ENCODE results near the gene OR4D2. TPM values are rescaled to one million over a fixed set of nuclear protein-coding genes. Genes with fewer than 3 reads are reported as not detected.

OR4D2 gene
- total RNA-seq, 1 experiment from 2014 or later: not detected

DNA sequence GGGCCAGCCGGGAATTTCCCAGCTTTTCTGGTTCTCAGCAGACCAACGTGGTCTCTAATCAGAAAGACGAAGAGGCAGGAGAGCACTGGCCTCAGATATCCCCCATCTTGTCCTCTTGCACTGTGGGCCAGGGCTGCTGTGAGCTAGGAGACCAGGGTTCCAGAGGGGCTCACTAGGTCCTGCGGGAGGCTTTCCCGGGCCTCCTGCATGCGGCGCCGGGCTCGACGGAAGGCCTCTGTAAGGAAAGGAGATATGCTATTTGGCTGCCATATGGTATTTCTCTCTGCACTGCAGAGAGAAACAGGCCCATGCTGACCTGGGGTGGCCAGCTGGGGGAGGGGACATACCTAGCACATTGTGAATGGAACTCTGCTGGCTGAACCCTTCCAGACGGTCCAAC is 39.2 kb downstream of the OR4D2 start:
- no peaks in the 10 kb centered on the region for H3K9me2 ChIP-seq (replicated peaks; ENCODE audit: low read length)
- ATAC-seq: no peak
- no peak overlapping the region for H3K4me2 ChIP-seq (ENCODE audit: low read length)
- intact Hi-C loops (cut with micrococcal nuclease): no loop called here
- H3K36me3 ChIP-seq (ENCODE audit: low read depth, low read length): peaks cover 7% of the 10 kb centered on the region
- H2AFZ ChIP-seq (ENCODE audit: low read length): no peak overlapping the region
- CTCF ChIA-PET: interaction anchor here (1.2 kb wide), 1 partner anchor 33 kb away, joined by 3 read pairs; no protein-coding TSS in a partner anchor
- POLR2A ChIA-PET (ENCODE audit: unreplicated experiment): no interaction called here
- H3K27me3 ChIP-seq (ENCODE audit: low read length): no peaks in the 10 kb centered on the region
- H3K4me3 ChIP-seq (ENCODE audit: low read length): no peak overlapping the region
- no peaks in the 10 kb centered on the region for H3K4me1 ChIP-seq (ENCODE audit: insufficient read depth, low read length)
- no peak overlapping the region for H3K27ac ChIP-seq (ENCODE audit: low read length)
- DNase-seq: no peak
- BruUV-seq (replicated peaks): no TSS peak
- no peaks in the 10 kb centered on the region for H3K9me3 ChIP-seq (ENCODE audit: low read length)
- H3F3A ChIP-seq (ENCODE audit: low read length, unreplicated experiment): no peaks in the 10 kb centered on the region
- no peaks in the 10 kb centered on the region for H3K79me2 ChIP-seq (ENCODE audit: low read length)
- no peaks in the 10 kb centered on the region for H4K20me1 ChIP-seq (ENCODE audit: low read length)
- H3K9ac ChIP-seq (ENCODE audit: low read length): no peak overlapping the region
- TF ChIP-seq EZH2 (IDR thresholded peaks at IDR 0.05; ENCODE audit: low read length, unreplicated experiment) (no peak), EZH2phosphoT487 (IDR thresholded peaks at IDR 0.05; ENCODE audit: borderline replicate concordance, low read length) (no peak)
- TF ChIP-seq, protein P1, sequence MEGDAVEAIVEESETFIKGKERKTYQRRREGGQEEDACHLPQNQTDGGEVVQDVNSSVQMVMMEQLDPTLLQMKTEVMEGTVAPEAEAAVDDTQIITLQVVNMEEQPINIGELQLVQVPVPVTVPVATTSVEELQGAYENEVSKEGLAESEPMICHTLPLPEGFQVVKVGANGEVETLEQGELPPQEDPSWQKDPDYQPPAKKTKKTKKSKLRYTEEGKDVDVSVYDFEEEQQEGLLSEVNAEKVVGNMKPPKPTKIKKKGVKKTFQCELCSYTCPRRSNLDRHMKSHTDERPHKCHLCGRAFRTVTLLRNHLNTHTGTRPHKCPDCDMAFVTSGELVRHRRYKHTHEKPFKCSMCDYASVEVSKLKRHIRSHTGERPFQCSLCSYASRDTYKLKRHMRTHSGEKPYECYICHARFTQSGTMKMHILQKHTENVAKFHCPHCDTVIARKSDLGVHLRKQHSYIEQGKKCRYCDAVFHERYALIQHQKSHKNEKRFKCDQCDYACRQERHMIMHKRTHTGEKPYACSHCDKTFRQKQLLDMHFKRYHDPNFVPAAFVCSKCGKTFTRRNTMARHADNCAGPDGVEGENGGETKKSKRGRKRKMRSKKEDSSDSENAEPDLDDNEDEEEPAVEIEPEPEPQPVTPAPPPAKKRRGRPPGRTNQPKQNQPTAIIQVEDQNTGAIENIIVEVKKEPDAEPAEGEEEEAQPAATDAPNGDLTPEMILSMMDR (conservative IDR thresholded peaks at IDR 0.05; ENCODE audit: low read depth, low read length): no peak

DNA sequence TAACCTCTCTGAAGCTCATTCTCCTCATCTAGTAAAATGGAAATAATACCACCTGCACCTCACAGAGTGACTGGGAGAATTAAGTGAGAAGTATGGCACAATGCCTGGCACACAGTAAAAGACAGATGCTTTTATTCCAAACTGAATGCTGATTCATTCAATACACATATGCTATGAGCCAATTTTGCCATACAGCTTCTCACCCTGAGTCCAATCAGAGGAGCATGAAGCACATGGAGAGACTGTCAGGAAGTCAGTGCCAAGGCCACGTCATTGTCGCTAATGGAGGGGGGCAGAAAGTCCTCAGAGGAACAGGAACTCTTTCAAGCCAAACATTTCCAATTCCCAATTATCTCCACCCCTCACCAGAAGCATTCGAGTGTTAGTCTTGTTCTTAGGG is 40.7 kb downstream of the OR4D2 start:
- H3F3A ChIP-seq (ENCODE audit: low read length, unreplicated experiment): no peaks in the 10 kb centered on the region
- no peaks in the 10 kb centered on the region for H3K27me3 ChIP-seq (ENCODE audit: low read length)
- no peak overlapping the region for H3K4me3 ChIP-seq (ENCODE audit: low read length)
- H3K9ac ChIP-seq (ENCODE audit: low read length): no peak overlapping the region
- no peaks in the 10 kb centered on the region for H3K4me1 ChIP-seq (ENCODE audit: insufficient read depth, low read length)
- TF ChIP-seq EZH2 (IDR thresholded peaks at IDR 0.05; ENCODE audit: low read length, unreplicated experiment) (no peak), EZH2phosphoT487 (IDR thresholded peaks at IDR 0.05; ENCODE audit: borderline replicate concordance, low read length) (no peak)
- TF ChIP-seq, protein P1 (conservative IDR thresholded peaks at IDR 0.05; ENCODE audit: low read depth, low read length): no peak
- ATAC-seq (no peak), DNase-seq (no peak)
- no peaks in the 10 kb centered on the region for H3K79me2 ChIP-seq (ENCODE audit: low read length)
- no peaks in the 10 kb centered on the region for H4K20me1 ChIP-seq (ENCODE audit: low read length)
- intact Hi-C loops (cut with micrococcal nuclease): no loop called here
- ChIA-PET CTCF (no interaction called here), POLR2A (ENCODE audit: unreplicated experiment) (no interaction called here)
- H3K27ac ChIP-seq (ENCODE audit: low read length): no peak overlapping the region
- H3K9me3 ChIP-seq (ENCODE audit: low read length): no peaks in the 10 kb centered on the region
- no peak overlapping the region for H3K4me2 ChIP-seq (ENCODE audit: low read length)
- H3K9me2 ChIP-seq (replicated peaks; ENCODE audit: low read length): no peaks in the 10 kb centered on the region
- BruUV-seq (replicated peaks): no TSS peak
- H2AFZ ChIP-seq (ENCODE audit: low read length): no peak overlapping the region
- H3K36me3 ChIP-seq (ENCODE audit: low read depth, low read length): peaks cover 7% of the 10 kb centered on the region

DNA sequence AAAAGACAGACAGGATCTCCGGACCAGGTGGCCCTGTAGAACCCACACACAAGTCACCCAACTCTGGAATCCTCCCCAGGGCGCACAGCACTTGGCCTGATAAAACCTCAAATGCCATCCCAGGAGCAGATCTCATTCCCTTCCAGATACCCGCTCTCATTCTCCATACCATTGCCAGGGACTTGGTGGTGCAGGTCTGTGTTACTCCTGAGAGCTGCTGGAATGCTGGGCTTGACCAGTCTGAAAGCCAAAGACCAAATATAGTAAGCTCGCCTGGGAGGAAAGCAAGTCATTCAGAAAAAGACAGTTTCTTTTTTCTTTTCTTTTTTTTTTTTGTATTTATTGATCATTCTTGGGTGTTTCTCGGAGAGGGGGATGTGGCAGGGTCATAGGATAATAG is 41.6 kb downstream of the OR4D2 start:
- DNase-seq (no peak), ATAC-seq (no peak)
- intact Hi-C loops (cut with micrococcal nuclease): no loop called here
- Histone ChIP-seq H3K27ac (ENCODE audit: low read length) (no peak overlapping the region), H3K4me2 (ENCODE audit: low read length) (no peak overlapping the region), H2AFZ (ENCODE audit: low read length) (no peak overlapping the region), H3K9ac (ENCODE audit: low read length) (no peak overlapping the region), H3F3A (ENCODE audit: low read length, unreplicated experiment) (no peaks in the 10 kb centered on the region), H4K20me1 (ENCODE audit: low read length) (no peaks in the 10 kb centered on the region), H3K4me1 (ENCODE audit: insufficient read depth, low read length) (no peaks in the 10 kb centered on the region), H3K9me2 (replicated peaks; ENCODE audit: low read length) (no peaks in the 10 kb centered on the region), H3K79me2 (ENCODE audit: low read length) (no peaks in the 10 kb centered on the region), H3K36me3 (ENCODE audit: low read depth, low read length) (peaks cover 7% of the 10 kb centered on the region), H3K27me3 (ENCODE audit: low read length) (no peaks in the 10 kb centered on the region), H3K9me3 (ENCODE audit: low read length) (no peaks in the 10 kb centered on the region), H3K4me3 (ENCODE audit: low read length) (no peak overlapping the region)
- BruUV-seq (replicated peaks): no TSS peak
- no peak for TF ChIP-seq EZH2 (IDR thresholded peaks at IDR 0.05; ENCODE audit: low read length, unreplicated experiment)
- TF ChIP-seq, protein P1 (conservative IDR thresholded peaks at IDR 0.05; ENCODE audit: low read depth, low read length): no peak
- no peak for TF ChIP-seq EZH2phosphoT487 (IDR thresholded peaks at IDR 0.05; ENCODE audit: borderline replicate concordance, low read length)
- POLR2A ChIA-PET (ENCODE audit: unreplicated experiment): no interaction called here
- CTCF ChIA-PET: no interaction called here

Measured in PC-3 (cell line).